BLaER1 treated with 17β-estradiol and CSF1 and Interleukin-3, amounts not matched to agents 10 nM and 100 nM (cell line): ENCODE data around the gene CYFIP1.

Experiments used
- H3K27ac ChIP-seq, 11 experiments: shearing (Covaris generic); formaldehyde crosslinking; 2 replicates each; pipeline ENCODE4 v1.8.1; 2022
- H3K27me3 ChIP-seq, 11 experiments: shearing (Covaris generic); formaldehyde crosslinking; 2 replicates each; pipeline ENCODE4 v1.8.1; 2022
- H3K36me3 ChIP-seq, 11 experiments: shearing (Covaris generic); formaldehyde crosslinking; 2 replicates each; pipeline ENCODE4 v1.8.1; 2022
- H3K4me1 ChIP-seq, 10 experiments: shearing (Covaris generic); formaldehyde crosslinking; 2 replicates each; pipeline ENCODE4 v1.8.1; 2022
- H3K4me2 ChIP-seq, 11 experiments: shearing (Covaris generic); formaldehyde crosslinking; 2 replicates each; pipeline ENCODE4 v1.8.1; 2022
- H3K4me3 ChIP-seq, 10 experiments: shearing (Covaris generic); formaldehyde crosslinking; 2 replicates each; pipeline ENCODE4 v1.8.1; 2022
- H3K9ac ChIP-seq, 11 experiments: shearing (Covaris generic); formaldehyde crosslinking; 2 replicates each; pipeline ENCODE4 v1.8.1; 2022
- H3K9me3 ChIP-seq, 11 experiments: shearing (Covaris generic); formaldehyde crosslinking; replicated peaks in 1 of 11; 2 replicates each; pipeline ENCODE4 v1.8.1; 2022
- H4K20me1 ChIP-seq, 11 experiments: shearing (Covaris generic); formaldehyde crosslinking; 2 replicates each; pipeline ENCODE4 v1.8.1; 2022
- Cebpa-rat ChIP-seq, 11 experiments: shearing (Covaris generic); IDR thresholded peaks; 2 replicates each; pipeline ENCODE4 v1.8.1; 2022

The CYFIP1 gene

DNA sequence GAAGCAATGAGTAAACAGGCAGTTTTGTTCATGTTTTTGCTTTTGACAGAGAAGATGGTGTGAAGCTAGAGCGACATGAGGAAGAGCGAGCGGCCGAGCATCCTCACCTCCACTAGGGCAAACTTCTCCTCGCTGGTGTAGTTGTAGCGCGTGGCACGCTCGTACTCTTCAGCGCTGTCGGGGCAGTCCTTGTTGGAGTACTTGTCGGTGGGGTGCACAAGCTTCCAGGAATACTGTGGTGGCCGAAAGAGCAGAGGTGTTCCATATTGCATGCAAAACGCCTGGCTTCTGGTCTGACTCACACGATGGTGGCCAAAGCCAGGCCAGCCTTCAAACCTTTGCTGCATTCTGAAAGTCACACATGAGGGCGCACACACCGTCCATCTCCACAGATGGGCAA is 54.3 kb downstream of the CYFIP1 start:
- Histone ChIP-seq H3K4me3 (no peak overlapping the region), H4K20me1 (peaks cover 0 to 35% (median 0%) of the 10 kb centered on the region in 11 experiments; a peak in 5 of 22 replicates), H3K9ac (no peak overlapping the region), H3K27ac (no peak overlapping the region), H3K4me2 (no peak overlapping the region), H3K36me3 (peaks cover 59 to 98% (median 87%) of the 10 kb centered on the region in 11 experiments), H3K27me3 (no peaks in the 10 kb centered on the region), H3K9me3 (no peaks in the 10 kb centered on the region), H3K4me1 (no peaks in the 10 kb centered on the region)
- no peak for TF ChIP-seq Cebpa-rat (IDR thresholded peaks at IDR 0.05)

- H4K20me1 ChIP-seq: peaks cover 0 to 63% (median 0%) of the 10 kb centered on the region in 11 experiments; a peak in 7 of 22 replicates
- H3K4me2 ChIP-seq: no peak overlapping the region
- H3K36me3 ChIP-seq: peaks cover 62 to 100% (median 87%) of the 10 kb centered on the region in 11 experiments
- H3K4me3 ChIP-seq: no peak overlapping the region
- TF ChIP-seq Cebpa-rat (IDR thresholded peaks at IDR 0.05): no peak
- no peak overlapping the region for H3K27ac ChIP-seq
- H3K9ac ChIP-seq: no peak overlapping the region
- peaks cover 0 to 17% (median 14%) of the 10 kb centered on the region in 10 experiments; a peak in 18 of 20 replicates for H3K4me1 ChIP-seq
- no peaks in the 10 kb centered on the region for H3K27me3 ChIP-seq
- H3K9me3 ChIP-seq: no peaks in the 10 kb centered on the region
These were observed 58.2 kb downstream of the CYFIP1 start for GRCh38 chr15:22922003-22922402.

DNA sequence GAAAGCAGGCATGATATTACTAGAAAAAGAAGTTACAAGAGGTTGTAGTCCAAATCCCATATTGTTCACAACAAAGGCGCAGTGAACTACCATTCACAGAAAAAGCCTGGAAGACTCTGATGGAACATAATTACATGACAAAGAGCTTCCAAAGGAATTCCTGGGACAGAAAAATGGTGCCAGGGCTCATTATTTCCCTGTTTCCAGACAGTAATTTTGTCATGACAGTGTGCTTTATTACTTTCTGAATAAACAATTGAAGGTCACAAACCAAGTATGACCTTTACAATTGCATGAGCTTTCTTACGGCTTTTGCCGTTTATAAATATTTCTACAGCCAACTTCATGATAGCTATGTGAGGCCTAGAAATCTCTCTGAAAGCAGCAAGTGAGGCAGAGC is 61.0 kb downstream of the CYFIP1 start:
- TF ChIP-seq Cebpa-rat (IDR thresholded peaks at IDR 0.05): no peak

GRCh38 chr15:22918596-22919140 is 61.5 kb downstream of the CYFIP1 start:
- Histone ChIP-seq H3K9ac (no peak overlapping the region), H3K4me1 (peaks cover 0 to 28% (median 19%) of the 10 kb centered on the region in 10 experiments; a peak in 18 of 20 replicates), H3K4me2 (peak overlapping the region in 1 of 11 experiments; percentile 52; a peak in 2 of 22 replicates), H3K27ac (no peak overlapping the region), H3K36me3 (peaks cover 68 to 100% (median 91%) of the 10 kb centered on the region in 11 experiments), H3K27me3 (no peaks in the 10 kb centered on the region), H3K4me3 (no peak overlapping the region), H4K20me1 (peaks cover 0 to 80% (median 0%) of the 10 kb centered on the region in 11 experiments; a peak in 7 of 22 replicates), H3K9me3 (no peaks in the 10 kb centered on the region)
- no peak for TF ChIP-seq Cebpa-rat (IDR thresholded peaks at IDR 0.05)

More for the DNA sequence above, 61.0 kb downstream of the CYFIP1 start:
- Histone ChIP-seq H3K27ac (no peak overlapping the region), H3K4me2 (no peak overlapping the region), H3K9ac (no peak overlapping the region), H3K27me3 (no peaks in the 10 kb centered on the region), H3K4me1 (peaks cover 0 to 27% (median 19%) of the 10 kb centered on the region in 10 experiments; a peak in 18 of 20 replicates), H4K20me1 (peaks cover 0 to 75% (median 0%) of the 10 kb centered on the region in 11 experiments; a peak in 7 of 22 replicates), H3K4me3 (no peak overlapping the region), H3K9me3 (no peaks in the 10 kb centered on the region), H3K36me3 (peaks cover 67 to 100% (median 90%) of the 10 kb centered on the region in 11 experiments)

DNA sequence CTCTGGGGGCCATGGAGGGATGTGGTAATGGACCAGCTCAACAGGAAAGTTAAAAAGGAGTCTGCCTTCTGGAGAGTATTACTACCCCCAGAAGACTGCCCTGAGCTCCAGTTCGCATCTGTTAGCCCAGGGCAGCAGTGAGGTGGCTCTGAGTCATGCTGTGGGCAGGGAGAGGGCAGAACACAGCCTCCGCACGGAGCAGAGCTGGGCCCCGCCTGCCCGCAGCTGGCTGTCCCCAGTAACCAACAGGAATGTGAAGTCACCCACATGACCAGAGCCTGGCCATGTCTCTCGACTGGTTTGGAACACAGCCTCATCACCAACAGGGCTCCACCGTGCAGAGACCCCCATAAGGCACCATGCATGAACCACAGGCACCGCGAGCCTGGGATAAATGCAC is 62.1 kb downstream of the CYFIP1 start:
- Histone ChIP-seq H3K4me1 (peaks cover 0 to 31% (median 19%) of the 10 kb centered on the region in 10 experiments; a peak in 18 of 20 replicates), H3K27ac (peak overlapping the region in 4 of 11 experiments; percentile 28 to 40 (median 33); a peak in 2 of 22 replicates), H4K20me1 (peaks cover 0 to 76% (median 0%) of the 10 kb centered on the region in 11 experiments; a peak in 7 of 22 replicates), H3K9ac (peak overlapping the region in 1 of 11 experiments; percentile 26; a peak in 2 of 22 replicates), H3K36me3 (peaks cover 73 to 100% (median 91%) of the 10 kb centered on the region in 11 experiments), H3K9me3 (no peaks in the 10 kb centered on the region), H3K4me2 (peak overlapping the region in 10 of 11 experiments; percentile 3 to 76 (median 63); a peak in 19 of 22 replicates), H3K27me3 (no peaks in the 10 kb centered on the region), H3K4me3 (no peak overlapping the region)
- TF ChIP-seq Cebpa-rat (IDR thresholded peaks at IDR 0.05): no peak

GRCh38 chr15:22917556-22917955 is 62.6 kb downstream of the CYFIP1 start:
- Histone ChIP-seq H4K20me1 (peaks cover 0 to 74% (median 0%) of the 10 kb centered on the region in 11 experiments; a peak in 7 of 22 replicates), H3K27ac (peak overlapping the region in 6 of 11 experiments; percentile 24 to 48 (median 33); a peak in 7 of 22 replicates), H3K4me1 (peaks cover 0 to 31% (median 20%) of the 10 kb centered on the region in 10 experiments; a peak in 18 of 20 replicates), H3K9ac (peak overlapping the region in 5 of 11 experiments; percentile 3 to 42 (median 26); a peak in 6 of 22 replicates), H3K9me3 (peaks cover 0 to 3% (median 0%) of the 10 kb centered on the region in 11 experiments; a peak in 5 of 22 replicates), H3K36me3 (peaks cover 77 to 100% (median 91%) of the 10 kb centered on the region in 11 experiments), H3K4me2 (peak overlapping the region in 10 of 11 experiments; percentile 3 to 76 (median 63); a peak in 19 of 22 replicates), H3K4me3 (no peak overlapping the region), H3K27me3 (no peaks in the 10 kb centered on the region)
- no peak for TF ChIP-seq Cebpa-rat (IDR thresholded peaks at IDR 0.05)

- H3K27ac ChIP-seq: peak overlapping the region in 3 of 11 experiments; percentile 21 to 48 (median 40); a peak in 1 of 22 replicates
- H3K4me1 ChIP-seq: peaks cover 0 to 33% (median 27%) of the 10 kb centered on the region in 10 experiments; a peak in 18 of 20 replicates
- no peak overlapping the region for H3K4me3 ChIP-seq
- peaks cover 77 to 100% (median 91%) of the 10 kb centered on the region in 11 experiments for H3K36me3 ChIP-seq
- H3K9me3 ChIP-seq: peaks cover 0 to 11% (median 0%) of the 10 kb centered on the region in 11 experiments; a peak in 6 of 22 replicates
- H3K27me3 ChIP-seq: no peaks in the 10 kb centered on the region
- H3K9ac ChIP-seq: peak overlapping the region in 4 of 11 experiments; percentile 18 to 42 (median 27); a peak in 3 of 22 replicates
- peaks cover 0 to 66% (median 0%) of the 10 kb centered on the region in 11 experiments; a peak in 7 of 22 replicates for H4K20me1 ChIP-seq
- TF ChIP-seq Cebpa-rat (IDR thresholded peaks at IDR 0.05): no peak
- peak overlapping the region in 7 of 11 experiments; percentile 52 to 76 (median 68); a peak in 13 of 22 replicates for H3K4me2 ChIP-seq
These were observed 63.4 kb downstream of the CYFIP1 start for GRCh38 chr15:22916606-22917350.

DNA sequence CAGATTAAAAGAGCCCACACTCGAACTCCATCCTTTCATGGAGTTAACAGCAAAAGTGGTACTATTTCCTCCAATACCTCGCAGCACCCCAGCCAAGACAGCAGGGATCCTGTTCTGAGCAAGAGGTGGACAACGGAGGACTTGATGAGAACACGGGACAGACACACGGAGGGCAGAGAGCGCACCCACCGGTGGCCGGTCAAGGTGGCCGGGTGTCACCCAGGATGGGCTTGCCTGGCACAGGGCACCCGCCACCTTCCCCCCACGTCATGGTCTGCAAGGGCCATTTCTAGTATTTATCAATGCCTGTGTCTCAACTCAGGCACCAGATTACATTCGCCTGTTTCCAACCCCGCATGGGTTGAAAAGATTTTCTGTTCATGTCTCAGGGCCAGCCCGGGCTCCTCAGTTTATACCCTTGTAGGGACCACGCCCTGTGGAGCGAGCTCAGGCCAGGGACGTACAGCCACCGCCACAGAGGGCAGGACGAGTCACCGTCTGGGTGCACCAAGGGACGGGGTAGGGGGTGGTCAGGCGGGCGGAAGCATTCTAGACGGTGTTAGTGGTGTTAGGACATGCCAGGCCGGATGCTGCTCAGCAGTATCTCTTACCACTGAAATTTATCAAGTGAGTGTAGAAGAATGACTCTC is 64.2 kb downstream of the CYFIP1 start:
- Histone ChIP-seq H3K9ac (no peak overlapping the region), H3K9me3 (peaks cover 0 to 11% (median 0%) of the 10 kb centered on the region in 11 experiments; a peak in 6 of 22 replicates), H3K4me3 (no peak overlapping the region), H4K20me1 (peaks cover 0 to 59% (median 0%) of the 10 kb centered on the region in 11 experiments; a peak in 7 of 22 replicates), H3K4me1 (peaks cover 0 to 41% (median 33%) of the 10 kb centered on the region in 10 experiments; a peak in 18 of 20 replicates), H3K27me3 (no peaks in the 10 kb centered on the region), H3K4me2 (no peak overlapping the region), H3K27ac (no peak overlapping the region), H3K36me3 (peaks cover 82 to 100% (median 93%) of the 10 kb centered on the region in 11 experiments)
- no peak for TF ChIP-seq Cebpa-rat (IDR thresholded peaks at IDR 0.05)
